Mucosa of gallbladder (tissue), 1 donor: ENCODE measurements around the gene TPM4. TPM values are rescaled to one million over a fixed set of nuclear protein-coding genes. Genes with fewer than 3 reads are reported as not detected.
"Not testable (repeated sequence)": the region's sequence is repeated elsewhere in the genome, so short reads cannot be mapped to it uniquely, and the experiment has no call there.

ENCODE experiments used
- DNase-seq: peaks from one replicate; pipeline ENCODE4 v3.0.0-alpha.2; 2020; ENCODE audit warnings: low spot score
- total RNA-seq: library from RNA; stranded (reverse); gene quantifications from one replicate; pipeline ENCODE4 v1.2.1, GENCODE V29; 2021
- donor health status: DM: no; HTN: no; CAD: no.

The TPM4 gene
- total RNA-seq, 1 donor from 2014 or later = 349 TPM

GRCh38 chr19:16096280-16096855 lies 20.1 kb downstream of the TPM4 start:
- DNase-seq = no peak

DNA sequence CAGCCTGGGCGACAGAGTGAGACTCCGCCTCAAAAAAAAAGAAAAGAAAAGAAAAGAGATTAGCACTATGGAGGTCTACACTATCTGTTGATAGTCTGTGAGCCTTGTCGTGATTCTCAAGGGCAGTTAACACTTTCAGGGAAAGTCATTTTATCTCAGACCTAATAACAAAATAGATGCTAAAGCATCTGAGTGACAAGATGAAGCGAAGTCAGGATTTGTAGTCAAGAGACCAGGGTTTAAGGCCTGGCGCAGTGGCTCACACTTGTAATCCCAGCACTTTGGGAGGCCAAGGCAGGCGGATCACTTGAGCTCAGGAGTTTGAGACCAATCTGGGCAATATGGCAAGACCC lies 22.1 kb downstream of the TPM4 start:
- DNase-seq = no peak

- DNase-seq = no peak
These were observed 22.5 kb downstream of the TPM4 start for GRCh38 chr19:16098821-16099220.

DNA sequence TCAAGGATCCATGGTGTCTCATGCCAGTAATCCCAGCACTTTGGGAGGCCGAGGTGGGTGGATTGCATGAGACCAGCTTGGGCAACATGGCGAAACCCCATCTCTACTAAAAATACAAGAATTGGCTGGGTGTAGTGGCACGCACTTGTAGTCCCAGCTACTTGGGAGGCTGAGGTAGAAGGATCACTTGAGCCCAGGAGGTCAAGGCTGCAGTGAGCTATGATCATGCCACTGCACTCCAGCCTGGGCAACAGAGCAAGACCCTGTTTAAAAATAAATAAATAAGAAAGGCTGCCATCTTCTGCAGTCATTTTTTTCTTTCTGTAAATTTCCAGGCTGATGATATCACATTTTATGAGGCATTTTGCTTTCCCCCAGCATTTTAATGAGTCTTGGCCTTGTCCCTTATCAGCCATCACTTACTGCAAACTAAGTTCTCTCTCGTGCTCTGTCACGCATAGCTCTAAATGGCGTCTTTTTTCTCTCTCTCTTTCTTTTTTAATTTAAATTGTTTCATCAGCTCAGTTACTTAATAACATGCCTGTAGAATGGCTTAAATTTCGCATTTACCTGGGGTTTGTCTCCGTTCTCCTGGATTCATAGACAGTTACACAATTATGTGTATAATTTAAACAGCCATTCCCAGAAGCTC lies 23.1 kb downstream of the TPM4 start:
- DNase-seq = not testable (repeated sequence)

GRCh38 chr19:16100524-16100923 lies 24.2 kb downstream of the TPM4 start:
- DNase-seq = no peak

- no peak for DNase-seq
These were observed 28.4 kb downstream of the TPM4 start for GRCh38 chr19:16104722-16105121.

GRCh38 chr19:16106121-16106520 lies 29.8 kb downstream of the TPM4 start:
- no peak for DNase-seq

DNA sequence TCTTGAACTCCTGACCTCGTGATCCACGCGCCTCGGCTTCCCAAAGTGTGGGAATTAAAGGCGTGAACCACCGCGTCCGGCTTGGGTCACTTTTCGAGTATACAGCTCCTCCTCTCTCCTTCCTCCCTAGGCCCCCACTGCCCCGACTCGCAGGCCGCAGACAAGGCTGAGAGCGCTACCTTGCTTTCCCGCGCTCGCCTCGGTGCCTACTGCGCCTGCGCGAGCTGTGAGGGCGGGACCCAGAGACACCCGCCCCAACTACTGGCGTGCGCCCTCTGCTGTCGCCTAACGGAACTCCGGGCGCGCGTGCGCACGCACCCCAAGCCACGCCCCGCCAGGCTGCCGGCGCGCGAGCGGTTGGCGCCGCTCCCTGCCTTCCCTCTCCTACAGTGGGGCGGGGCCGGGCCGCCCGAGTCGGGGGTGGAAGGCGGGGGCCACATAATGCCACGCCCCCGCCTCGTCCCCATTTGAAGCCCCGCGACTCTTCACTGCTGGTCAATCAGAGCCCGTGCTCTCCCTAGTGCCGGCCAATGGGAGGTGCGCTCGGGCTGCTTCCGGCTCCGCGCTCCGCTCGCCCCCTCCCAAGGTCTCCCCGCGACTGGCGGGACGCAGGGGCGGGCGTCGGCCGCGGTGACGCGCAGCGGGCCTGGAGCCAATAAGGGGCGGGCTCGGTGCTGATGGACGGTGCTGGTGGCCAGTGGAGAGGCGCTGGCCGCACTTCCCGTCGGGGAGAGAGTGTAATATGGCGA lies 35.0 kb downstream of the TPM4 start, which contains the start of gene RAB8A:
TSS of gene RAB8A (plus strand) at position 730 of the 749 bp plus-strand sequence. CDS start at position 743, 13 bp downstream.
- DNase-seq = peak; percentile 99

- DNase-seq = no peak
These were observed 35.8 kb downstream of the TPM4 start for GRCh38 chr19:16111909-16112752.

DNA sequence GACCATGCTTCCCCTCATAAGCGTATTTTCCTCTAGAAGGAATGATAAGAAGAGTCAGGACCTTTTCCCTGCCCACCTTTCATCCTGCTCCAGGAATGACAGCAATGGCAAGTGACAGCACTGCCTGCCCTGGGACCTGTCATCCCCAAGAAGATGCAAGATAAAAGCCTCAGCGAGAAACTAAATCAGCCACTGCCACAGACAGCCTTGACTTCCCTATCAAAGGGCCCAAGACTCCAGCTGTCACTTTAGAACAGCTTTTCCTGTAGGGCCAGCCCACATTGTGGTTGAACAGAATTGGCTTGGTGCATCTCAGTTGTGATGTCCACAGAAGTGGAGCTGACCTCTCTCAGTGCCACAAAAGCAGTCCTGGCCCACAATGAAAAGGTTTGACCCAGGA lies 36.5 kb downstream of the TPM4 start:
- no peak for DNase-seq

DNA sequence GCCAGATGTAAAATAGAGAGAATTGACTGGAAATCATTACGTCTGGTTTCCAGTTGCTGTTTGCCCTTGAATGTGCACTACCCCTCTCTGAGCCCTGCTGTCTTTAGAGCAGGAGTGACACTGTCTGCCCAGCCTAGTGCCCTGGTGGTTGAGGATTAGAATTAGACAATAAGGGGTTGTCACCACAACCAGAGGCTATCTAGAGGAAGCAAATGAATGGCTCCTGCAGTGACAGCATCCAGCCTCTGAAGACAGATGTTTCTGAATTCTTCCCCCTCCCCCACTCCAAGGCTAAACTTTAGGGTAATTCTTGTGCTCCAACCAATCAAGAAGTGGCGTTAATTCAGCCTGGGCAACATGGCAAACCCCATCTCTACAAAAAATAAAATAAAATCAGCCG lies 37.4 kb downstream of the TPM4 start:
- DNase-seq = no peak

DNA sequence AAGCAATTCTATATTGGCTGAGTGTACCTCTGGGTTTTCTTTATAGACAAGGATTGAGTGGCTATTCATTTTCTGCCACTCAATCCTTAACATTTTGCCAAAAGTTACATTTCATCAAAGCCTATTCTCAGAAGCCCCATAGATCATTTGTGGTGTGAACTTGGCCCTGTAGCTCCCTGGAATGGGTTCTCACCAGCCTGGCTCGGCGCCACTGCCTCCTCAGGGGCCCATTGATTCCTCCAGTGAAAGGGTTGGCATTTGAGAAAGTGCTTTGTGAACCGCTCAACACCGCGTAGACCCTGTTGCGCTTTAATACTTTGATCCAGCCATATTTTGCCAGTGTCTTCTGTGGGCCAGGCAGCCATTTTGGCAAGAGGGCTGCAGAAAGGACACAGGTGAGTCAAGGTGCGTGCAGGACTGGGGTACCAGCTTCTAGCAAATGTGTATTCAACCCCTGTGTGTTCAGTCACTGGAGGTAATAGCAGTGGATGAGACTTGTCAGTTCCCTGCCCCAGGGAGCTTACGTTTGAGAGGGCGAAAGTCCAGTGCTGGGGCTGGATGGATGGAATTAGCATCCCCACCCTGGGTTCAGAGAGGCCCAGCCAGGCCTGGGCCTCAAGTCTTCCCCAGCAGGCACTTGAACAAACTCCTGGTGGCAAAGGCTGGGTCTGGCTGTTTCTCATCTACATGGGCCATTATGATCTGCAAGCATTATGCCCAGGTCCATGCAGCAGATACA lies 39.2 kb downstream of the TPM4 start:
- no peak for DNase-seq

- DNase-seq = no peak
These were observed 39.8 kb downstream of the TPM4 start for GRCh38 chr19:16116067-16116466.

- no peak for DNase-seq
These were observed 41.3 kb downstream of the TPM4 start for GRCh38 chr19:16117594-16118033.

DNA sequence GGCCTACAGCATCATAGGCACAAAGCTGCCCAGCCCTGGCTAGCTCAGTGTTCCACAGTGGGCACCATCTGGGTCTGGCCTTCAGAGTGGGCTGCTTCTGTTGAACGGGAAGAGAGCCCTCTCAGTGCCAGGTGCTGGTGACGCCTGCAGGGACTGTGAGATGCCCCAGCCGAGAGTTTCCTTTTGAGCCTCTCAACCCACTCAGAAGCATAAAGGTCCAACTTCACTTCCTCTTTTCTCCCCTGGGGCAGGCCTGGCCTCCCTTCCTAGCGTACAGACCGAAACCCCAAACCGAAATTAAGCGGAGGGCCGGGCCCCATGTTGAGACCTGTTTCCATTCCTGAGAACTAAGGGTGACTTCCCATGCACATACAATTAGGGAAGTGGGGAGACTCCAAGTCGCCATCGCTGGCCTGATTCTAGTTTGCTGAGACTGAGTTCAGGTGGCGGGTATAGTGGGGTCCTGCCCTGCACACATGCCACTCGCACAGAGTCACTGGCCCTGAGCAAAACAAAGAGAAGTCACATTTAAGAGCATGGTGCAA lies 42.3 kb downstream of the TPM4 start:
- DNase-seq = no peak

- DNase-seq = peak; percentile 34
These were observed 43.0 kb downstream of the TPM4 start for GRCh38 chr19:16119075-16119857.

- no peak for DNase-seq
These were observed 44.8 kb downstream of the TPM4 start for GRCh38 chr19:16121141-16121540.

- DNase-seq = no peak
These were observed 45.7 kb downstream of the TPM4 start for GRCh38 chr19:16121967-16122366.

DNA sequence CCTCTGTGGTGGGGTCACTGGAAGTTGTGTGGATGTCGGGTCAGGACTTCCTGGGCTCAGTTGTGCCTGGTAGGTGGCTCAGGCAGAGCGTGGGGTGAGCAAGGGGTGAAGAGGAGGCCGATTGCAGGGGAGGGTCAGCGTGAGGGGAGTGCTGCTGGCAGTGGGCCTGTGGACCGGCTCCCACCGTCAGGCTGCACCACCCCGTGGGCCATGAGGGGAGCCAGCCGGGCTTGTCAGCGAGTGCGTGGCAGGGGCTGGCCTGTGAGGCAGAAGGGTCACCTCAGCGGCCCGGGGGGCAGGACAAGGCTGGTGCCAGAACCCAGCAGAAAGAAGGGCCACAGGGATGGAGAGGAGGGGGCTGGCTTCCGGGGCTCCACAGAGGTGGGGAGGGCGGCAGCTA lies 48.7 kb downstream of the TPM4 start:
- no peak for DNase-seq
